Liver (tissue), 9 donors: Measurements from ENCODE around the gene MAPK7. TPM values are rescaled to one million over a fixed set of nuclear protein-coding genes. Genes with fewer than 3 reads are reported as not detected.

ENCODE experiments used
- DNase-seq: peaks from one replicate; pipeline ENCODE4 v3.0.0-alpha.2; 2017; ENCODE audit warnings: low spot score
- H3K27ac ChIP-seq, 2 donors: one replicate each; pipeline ENCODE4 v1.7.0; 2013; ENCODE audit warnings: inconsistent platforms in 2 of 2, low read length in 2 of 2, control low read depth in 1 of 2, low read depth in 1 of 2, mild to moderate bottlenecking in 1 of 2
- H3K27me3 ChIP-seq, 4 donors: one replicate each; pipeline versions ENCODE4 v1.6.1 to v1.7.0; 2013; ENCODE audit warnings: low read length in 3 of 4, inconsistent platforms in 1 of 4, mild to moderate bottlenecking in 1 of 4, moderate library complexity in 1 of 4; ENCODE audit not compliant: control insufficient read depth in 4 of 4, insufficient read depth in 4 of 4
- H3K36me3 ChIP-seq, 4 donors: one replicate each; pipeline versions ENCODE4 v1.6.1 to v1.7.0; 2013; ENCODE audit warnings: low read length in 3 of 4, mild to moderate bottlenecking in 3 of 4, low read depth in 1 of 4, moderate library complexity in 1 of 4; ENCODE audit not compliant: control insufficient read depth in 4 of 4, insufficient read depth in 3 of 4
- H3K4me1 ChIP-seq, 4 donors: one replicate each; pipeline versions ENCODE4 v1.6.1 to v1.7.0; 2013; ENCODE audit warnings: low read length in 3 of 4, mild to moderate bottlenecking in 3 of 4, moderate library complexity in 1 of 4; ENCODE audit not compliant: control insufficient read depth in 4 of 4, insufficient read depth in 4 of 4
- H3K4me3 ChIP-seq, 3 donors: one replicate each; pipeline versions ENCODE4 v1.6.1 to v1.7.0; 2013; ENCODE audit warnings: low read length in 3 of 3, control low read depth in 1 of 3, low read depth in 1 of 3, mild to moderate bottlenecking in 1 of 3
- H3K9ac ChIP-seq, 2 donors: one replicate each; pipeline ENCODE4 v1.7.0; 2013; ENCODE audit warnings: low read length in 2 of 2, mild to moderate bottlenecking in 2 of 2, moderate library complexity in 2 of 2, control low read depth in 1 of 2, low read depth in 1 of 2
- H3K9me3 ChIP-seq, 4 donors: one replicate each; pipeline versions ENCODE4 v1.6.1 to v1.7.0; 2013; ENCODE audit warnings: low read length in 3 of 4; ENCODE audit not compliant: control insufficient read depth in 4 of 4
- ATF3 ChIP-seq: IDR thresholded peaks from 2 replicates; pipeline ENCODE4 v1.6.1; 2016; ENCODE audit warnings: antibody characterized with exemption
- EGR1 ChIP-seq, 2 donors: IDR thresholded peaks; 2 replicates each; pipeline ENCODE4 v1.6.1; 2016 to 2018; ENCODE audit warnings: antibody characterized with exemption in 2 of 2, low read depth in 2 of 2
- FOXA1 ChIP-seq: IDR thresholded peaks from 2 replicates; pipeline ENCODE4 v1.6.1; 2016; ENCODE audit warnings: antibody characterized with exemption
- FOXA2 ChIP-seq: IDR thresholded peaks from 2 replicates; pipeline ENCODE4 v1.6.1; 2016; ENCODE audit warnings: antibody characterized with exemption
- GABPA ChIP-seq, 2 donors: IDR thresholded peaks in 1 of 2; conservative IDR thresholded peaks in 1 of 2; 2 replicates each; pipeline ENCODE4 v1.6.1; 2016; ENCODE audit warnings: antibody characterized with exemption in 2 of 2, mild to moderate bottlenecking in 1 of 2, moderate library complexity in 1 of 2
- HNF4A ChIP-seq, 2 donors: conservative IDR thresholded peaks; 2 replicates each; pipeline ENCODE4 v1.6.1; 2016; ENCODE audit warnings: antibody characterized with exemption in 2 of 2, mild to moderate bottlenecking in 2 of 2
- HNF4G ChIP-seq: IDR thresholded peaks from 2 replicates; pipeline ENCODE4 v1.6.1; 2016; ENCODE audit warnings: antibody characterized with exemption
- JUND ChIP-seq, 2 donors: IDR thresholded peaks; 2 replicates each; pipeline ENCODE4 v1.6.1; 2016; ENCODE audit warnings: antibody characterized with exemption in 2 of 2
- MAX ChIP-seq: IDR thresholded peaks from 2 replicates; pipeline ENCODE4 v1.6.1; 2016; ENCODE audit warnings: antibody characterized with exemption
- NR2F2 ChIP-seq: IDR thresholded peaks from 2 replicates; pipeline ENCODE4 v1.6.1; 2016; ENCODE audit warnings: antibody characterized with exemption
- RAD21 ChIP-seq, 2 donors: IDR thresholded peaks; 2 replicates each; pipeline ENCODE4 v1.6.1; 2016; ENCODE audit warnings: antibody characterized with exemption in 2 of 2, mild to moderate bottlenecking in 2 of 2
- RXRA ChIP-seq, 2 donors: IDR thresholded peaks; 2 replicates each; pipeline ENCODE4 v1.6.1; 2017 to 2018; ENCODE audit warnings: antibody characterized with exemption in 2 of 2, mild to moderate bottlenecking in 1 of 2
- SP1 ChIP-seq: IDR thresholded peaks from 2 replicates; pipeline ENCODE4 v1.6.1; 2018; ENCODE audit warnings: antibody characterized with exemption, mild to moderate bottlenecking
- TAF1 ChIP-seq: conservative IDR thresholded peaks from 2 replicates; pipeline ENCODE4 v1.6.1; 2016; ENCODE audit warnings: antibody characterized with exemption, mild to moderate bottlenecking
- YY1 ChIP-seq: IDR thresholded peaks from 2 replicates; pipeline ENCODE4 v1.6.1; 2016; ENCODE audit warnings: antibody characterized with exemption, mild to moderate bottlenecking
- ZBTB33 ChIP-seq: IDR thresholded peaks from 2 replicates; pipeline ENCODE4 v1.6.1; 2016; ENCODE audit warnings: antibody characterized with exemption
- WGBS: extraction: QIAGEN DNeasy Blood & Tissue Kit; methylation state at CpG from one replicate; pipeline ENCODE4 v1.1.7; 2013; 5-methylcytosine and 5-hydroxymethylcytosine counted together
- polyA plus RNA-seq, 2 donors: library from polyadenylated mRNA; stranded (reverse) in 1 of 2; unstranded in 1 of 2; fragments of 200-250 nt in 1 of 2; fragments of >200 nt in 1 of 2; fragmentation: Nextera tagmentation in 1 of 2; extraction: Ambion mirVana in 1 of 2; gene quantifications; one replicate each; pipeline versions ENCODE4 v1.2.1 to v1.2.3, GENCODE V29; 2013 to 2015
- total RNA-seq, 2 donors: library from RNA; depleted of rRNA; stranded (reverse); fragments of >200 nt; gene quantifications; one replicate each; pipeline ENCODE4 v1.2.3, GENCODE V29; 2014
- TF ChIP-seq, protein P1 (sequence below): IDR thresholded peaks from 2 replicates; pipeline ENCODE4 v1.6.1; 2016; ENCODE audit warnings: antibody characterized with exemption, mild to moderate bottlenecking
- TF ChIP-seq, protein P2 (sequence below): fragments of 150-350 bp; IDR thresholded peaks from 2 replicates; pipeline ENCODE4 v1.5.1; 2017; ENCODE audit warnings: improper control_type of control experiment, low read depth, low read length; ENCODE audit not compliant: missing input control
- donor health status: healthy.
- donor health status: healthy.
- donor health status: healthy.
- donor health status: healthy.
- donor health status: healthy.

The MAPK7 gene
- total and polyA plus RNA-seq, 4 donors: 3.4 to 8.8 (median 5.2) TPM

DNA sequence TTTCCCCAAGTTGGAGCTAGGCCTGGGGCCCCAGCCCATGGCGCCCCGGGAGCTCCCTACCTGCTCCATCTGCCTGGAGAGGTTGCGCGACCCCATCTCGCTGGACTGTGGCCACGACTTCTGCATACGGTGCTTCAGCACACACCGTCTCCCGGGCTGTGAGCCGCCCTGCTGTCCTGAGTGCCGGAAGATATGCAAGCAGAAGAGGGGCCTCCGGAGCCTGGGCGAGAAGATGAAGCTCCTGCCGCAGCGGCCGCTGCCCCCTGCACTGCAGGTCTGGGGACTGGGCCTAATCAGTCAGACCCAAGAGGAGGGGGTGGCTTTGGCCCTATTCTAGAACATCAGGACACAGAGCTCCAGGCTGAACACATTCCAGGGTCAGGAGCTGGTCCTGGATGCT, 34.2 kb downstream of the MAPK7 start:
- no peak overlapping the region for H3K27ac ChIP-seq
- H3K36me3 ChIP-seq: no peaks in the 10 kb centered on the region
- H3K9ac ChIP-seq: no peak overlapping the region
- no peak overlapping the region for H3K4me3 ChIP-seq
- no peaks in the 10 kb centered on the region for H3K27me3 ChIP-seq
- WGBS: 94% methylated on average over 16 of the region's 16 CpGs
- no peaks in the 10 kb centered on the region for H3K4me1 ChIP-seq
- no peaks in the 10 kb centered on the region for H3K9me3 ChIP-seq
- no peak for DNase-seq
- TF ChIP-seq, protein P1, sequence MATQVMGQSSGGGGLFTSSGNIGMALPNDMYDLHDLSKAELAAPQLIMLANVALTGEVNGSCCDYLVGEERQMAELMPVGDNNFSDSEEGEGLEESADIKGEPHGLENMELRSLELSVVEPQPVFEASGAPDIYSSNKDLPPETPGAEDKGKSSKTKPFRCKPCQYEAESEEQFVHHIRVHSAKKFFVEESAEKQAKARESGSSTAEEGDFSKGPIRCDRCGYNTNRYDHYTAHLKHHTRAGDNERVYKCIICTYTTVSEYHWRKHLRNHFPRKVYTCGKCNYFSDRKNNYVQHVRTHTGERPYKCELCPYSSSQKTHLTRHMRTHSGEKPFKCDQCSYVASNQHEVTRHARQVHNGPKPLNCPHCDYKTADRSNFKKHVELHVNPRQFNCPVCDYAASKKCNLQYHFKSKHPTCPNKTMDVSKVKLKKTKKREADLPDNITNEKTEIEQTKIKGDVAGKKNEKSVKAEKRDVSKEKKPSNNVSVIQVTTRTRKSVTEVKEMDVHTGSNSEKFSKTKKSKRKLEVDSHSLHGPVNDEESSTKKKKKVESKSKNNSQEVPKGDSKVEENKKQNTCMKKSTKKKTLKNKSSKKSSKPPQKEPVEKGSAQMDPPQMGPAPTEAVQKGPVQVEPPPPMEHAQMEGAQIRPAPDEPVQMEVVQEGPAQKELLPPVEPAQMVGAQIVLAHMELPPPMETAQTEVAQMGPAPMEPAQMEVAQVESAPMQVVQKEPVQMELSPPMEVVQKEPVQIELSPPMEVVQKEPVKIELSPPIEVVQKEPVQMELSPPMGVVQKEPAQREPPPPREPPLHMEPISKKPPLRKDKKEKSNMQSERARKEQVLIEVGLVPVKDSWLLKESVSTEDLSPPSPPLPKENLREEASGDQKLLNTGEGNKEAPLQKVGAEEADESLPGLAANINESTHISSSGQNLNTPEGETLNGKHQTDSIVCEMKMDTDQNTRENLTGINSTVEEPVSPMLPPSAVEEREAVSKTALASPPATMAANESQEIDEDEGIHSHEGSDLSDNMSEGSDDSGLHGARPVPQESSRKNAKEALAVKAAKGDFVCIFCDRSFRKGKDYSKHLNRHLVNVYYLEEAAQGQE: no peak
- TF ChIP-seq FOXA1: no peak
- TF ChIP-seq HNF4G: no peak
- no peak for TF ChIP-seq HNF4A (conservative IDR thresholded peaks at IDR 0.05)
- TF ChIP-seq, protein P2, sequence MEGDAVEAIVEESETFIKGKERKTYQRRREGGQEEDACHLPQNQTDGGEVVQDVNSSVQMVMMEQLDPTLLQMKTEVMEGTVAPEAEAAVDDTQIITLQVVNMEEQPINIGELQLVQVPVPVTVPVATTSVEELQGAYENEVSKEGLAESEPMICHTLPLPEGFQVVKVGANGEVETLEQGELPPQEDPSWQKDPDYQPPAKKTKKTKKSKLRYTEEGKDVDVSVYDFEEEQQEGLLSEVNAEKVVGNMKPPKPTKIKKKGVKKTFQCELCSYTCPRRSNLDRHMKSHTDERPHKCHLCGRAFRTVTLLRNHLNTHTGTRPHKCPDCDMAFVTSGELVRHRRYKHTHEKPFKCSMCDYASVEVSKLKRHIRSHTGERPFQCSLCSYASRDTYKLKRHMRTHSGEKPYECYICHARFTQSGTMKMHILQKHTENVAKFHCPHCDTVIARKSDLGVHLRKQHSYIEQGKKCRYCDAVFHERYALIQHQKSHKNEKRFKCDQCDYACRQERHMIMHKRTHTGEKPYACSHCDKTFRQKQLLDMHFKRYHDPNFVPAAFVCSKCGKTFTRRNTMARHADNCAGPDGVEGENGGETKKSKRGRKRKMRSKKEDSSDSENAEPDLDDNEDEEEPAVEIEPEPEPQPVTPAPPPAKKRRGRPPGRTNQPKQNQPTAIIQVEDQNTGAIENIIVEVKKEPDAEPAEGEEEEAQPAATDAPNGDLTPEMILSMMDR: no peak
- TF ChIP-seq NR2F2: no peak
- TF ChIP-seq EGR1 (IDR thresholded peaks at IDR 0.05; ENCODE audit: low read depth in 2 of 2): no peak
- TF ChIP-seq SP1: no peak
- TF ChIP-seq ATF3: no peak
- no peak for TF ChIP-seq ZBTB33
- TF ChIP-seq JUND (IDR thresholded peaks at IDR 0.05): no peak
- no peak for TF ChIP-seq YY1
- no peak for TF ChIP-seq RAD21 (IDR thresholded peaks at IDR 0.05)
- no peak for TF ChIP-seq MAX
- no peak for TF ChIP-seq FOXA2
- TF ChIP-seq GABPA (IDR thresholded peaks at IDR 0.05 in 1 of 2, conservative IDR thresholded peaks at IDR 0.05 in 1 of 2): no peak
- no peak for TF ChIP-seq TAF1
- no peak for TF ChIP-seq RXRA (IDR thresholded peaks at IDR 0.05)
